M059J (cell line): Measurements from ENCODE around the gene DCUN1D2. TPM values are rescaled to one million over a fixed set of nuclear protein-coding genes. Genes with fewer than 3 reads are reported as not detected.

ENCODE experiments used
- DNase-seq: peaks from one replicate; pipeline ENCODE4 v3.0.0-alpha.2; 2012; ENCODE audit warnings: low read depth
- total RNA-seq: library from RNA; depleted of rRNA; stranded (reverse); fragments of >200 nt; shearing (Covaris generic); gene quantifications from 2 replicates; pipeline ENCODE4 v1.2.3, GENCODE V29; 2014; rRNA removed

Gene DCUN1D2
- total RNA-seq, 1 experiment from 2014 or later: 10.9 TPM

GRCh38 chr13:113407531-113408393, 82.7 kb downstream of the DCUN1D2 start:
- no peak for DNase-seq

DNA sequence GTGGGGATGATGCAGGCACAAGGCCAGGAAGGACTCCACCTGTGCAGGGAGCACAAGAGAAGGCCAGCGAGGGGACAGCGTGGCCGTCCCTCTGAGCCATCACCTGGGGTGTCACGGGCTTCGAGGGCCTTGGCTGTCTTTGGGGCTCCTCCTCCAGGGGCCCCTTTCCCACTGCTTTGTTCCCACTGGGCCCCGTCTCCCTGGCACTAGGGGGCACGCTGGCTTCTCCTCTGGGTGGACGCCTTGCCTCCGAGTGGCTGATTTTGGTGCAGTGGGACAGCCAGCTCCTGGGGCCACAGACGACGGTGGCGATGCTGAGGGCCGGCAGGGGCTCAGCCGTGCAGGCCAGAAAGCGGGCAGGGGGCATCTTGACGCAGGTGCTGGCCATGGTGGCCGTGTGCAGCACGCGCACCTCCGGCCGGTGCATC, 83.4 kb downstream of the DCUN1D2 start:
- DNase-seq: no peak

DNA sequence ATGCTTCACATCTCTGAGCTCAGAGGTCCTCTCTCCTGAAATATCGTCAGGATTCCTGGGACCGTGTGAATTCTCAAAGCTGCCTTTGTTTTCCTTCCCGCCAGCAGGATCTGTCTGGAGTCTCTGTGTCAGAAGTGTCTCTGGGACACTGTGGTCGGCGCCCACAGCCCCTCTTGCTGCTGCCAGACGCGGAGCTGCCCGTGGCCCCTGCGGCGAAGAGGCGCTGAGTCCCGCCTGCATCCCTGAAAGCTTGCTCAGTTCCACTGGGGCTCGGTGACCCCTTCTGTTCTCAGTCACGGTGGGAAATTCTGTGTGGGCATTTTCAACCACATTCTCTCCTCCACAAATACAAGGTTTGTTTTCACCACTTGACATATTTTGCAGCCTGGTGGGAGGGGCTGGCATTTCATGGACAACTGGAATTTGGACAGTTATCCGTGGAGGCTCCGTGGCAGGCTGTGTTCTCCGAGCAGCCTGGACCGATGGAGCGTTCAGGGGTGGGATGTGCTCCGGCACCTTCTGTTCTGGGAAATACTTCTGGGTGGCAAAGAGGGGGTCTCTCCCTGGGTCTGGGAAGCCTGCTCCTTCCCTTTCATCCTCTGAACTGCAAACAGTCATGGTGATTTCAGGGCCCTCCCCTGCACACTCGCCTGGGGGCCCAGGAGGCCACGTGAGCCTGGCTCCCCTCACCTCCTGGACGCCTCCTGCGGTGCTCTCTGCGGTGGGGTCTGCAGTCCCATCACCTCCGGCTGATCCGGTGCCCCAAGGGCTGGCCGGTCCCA, 84.0 kb downstream of the DCUN1D2 start:
- DNase-seq: no peak

Other genes starting within 250 kb of the DCUN1D2 start
- 167 and 230 TPM in 2 replicates for gene LAMP1, start 193.5 kb downstream of the DCUN1D2 start, total RNA-seq
- 0.71 and 2.3 TPM in 2 replicates for gene GRTP1, start 126.6 kb downstream of the DCUN1D2 start, total RNA-seq
- gene ADPRHL1, start 37.2 kb downstream of the DCUN1D2 start, total RNA-seq: 0.76 and 1.4 TPM in 2 replicates
- gene TFDP1, start 94.0 kb upstream of the DCUN1D2 start, total RNA-seq: 83.5 and 116 TPM in 2 replicates
- gene ATP4B, start 167.5 kb upstream of the DCUN1D2 start, total RNA-seq: not detected in 2 replicates
- gene GRK1, start 176.5 kb upstream of the DCUN1D2 start, total RNA-seq: not detected in 2 replicates